ENCODE data around the gene CARNS1. TPM values are rescaled to one million over a fixed set of nuclear protein-coding genes. Genes with fewer than 3 reads are reported as not detected.
A peak's percentile ranks its signal among the peaks of the same experiment; 100 is the strongest.

Gene CARNS1
- total RNA-seq, 1 donor from 2014 or later = 0.23 TPM

- H3K9me3 ChIP-seq (ENCODE audit: insufficient read depth, low read depth, low read length) = no peaks in the 10 kb centered on the region
- peak overlapping the region; percentile 91 for H3K4me3 Mint-ChIP-seq (ENCODE audit: unreplicated experiment)
- H3K9me3 Mint-ChIP-seq (ENCODE audit: unreplicated experiment) = no peaks in the 10 kb centered on the region
- H3K4me3 ChIP-seq (ENCODE audit: insufficient read depth, low read depth, low read length) = peak overlapping the region; percentile 67
- no peaks in the 10 kb centered on the region for H3K36me3 Mint-ChIP-seq (ENCODE audit: low read depth, unreplicated experiment)
- H3K27me3 ChIP-seq (ENCODE audit: insufficient read depth, low read length) = no peaks in the 10 kb centered on the region
- H3K4me1 Mint-ChIP-seq (ENCODE audit: low read depth, unreplicated experiment) = peaks cover 38% of the 10 kb centered on the region
- no peaks in the 10 kb centered on the region for H3K36me3 ChIP-seq (ENCODE audit: insufficient read depth, low read length)
- no peaks in the 10 kb centered on the region for H3K27me3 Mint-ChIP-seq (ENCODE audit: low read depth, unreplicated experiment)
- H3K79me2 ChIP-seq (ENCODE audit: insufficient read depth, low read length) = peaks cover 40% of the 10 kb centered on the region
- peak overlapping the region; percentile 98 for H3K27ac Mint-ChIP-seq (ENCODE audit: unreplicated experiment)
- H2AFZ ChIP-seq (ENCODE audit: low read depth, low read length) = no peak overlapping the region
- H3K27ac ChIP-seq (ENCODE audit: low read depth, low read length) = peak overlapping the region; percentile 95
- FAIRE-seq (peak; percentile 84), DNase-seq (ENCODE audit: low read depth) (peak; percentile 99)
- peak overlapping the region; percentile 93 for H3K9ac ChIP-seq (ENCODE audit: low read length)
- H3K4me1 ChIP-seq (ENCODE audit: insufficient read depth, low read length) = peaks cover 57% of the 10 kb centered on the region
- H4K20me1 ChIP-seq (ENCODE audit: insufficient read depth, low read length) = peaks cover 34% of the 10 kb centered on the region
- TF ChIP-seq CTCF (IDR thresholded peaks at IDR 0.05; ENCODE audit: insufficient read depth, low read depth, low read length) (peak; percentile 11), EZH2 (IDR thresholded peaks at IDR 0.05; ENCODE audit: insufficient read depth, low read length) (no peak)
- peak overlapping the region; percentile 93 for H3K4me2 ChIP-seq (ENCODE audit: low read length)
Measured at GRCh38 chr11:67373648-67374570, 41.6 kb upstream of the CARNS1 start.

GRCh38 chr11:67374571-67375281, 40.8 kb upstream of the CARNS1 start:
- Mint-ChIP-seq H3K4me1 (ENCODE audit: low read depth, unreplicated experiment) (peaks cover 33% of the 10 kb centered on the region), H3K4me3 (ENCODE audit: unreplicated experiment) (peak overlapping the region; percentile 91), H3K27ac (ENCODE audit: unreplicated experiment) (peak overlapping the region; percentile 98), H3K36me3 (ENCODE audit: low read depth, unreplicated experiment) (no peaks in the 10 kb centered on the region), H3K27me3 (ENCODE audit: low read depth, unreplicated experiment) (no peaks in the 10 kb centered on the region), H3K9me3 (ENCODE audit: unreplicated experiment) (no peaks in the 10 kb centered on the region)
- FAIRE-seq (no peak), DNase-seq (ENCODE audit: low read depth) (no peak)
- peak overlapping the region; percentile 95 for H3K27ac ChIP-seq (ENCODE audit: low read depth, low read length)
- TF ChIP-seq CTCF (IDR thresholded peaks at IDR 0.05; ENCODE audit: insufficient read depth, low read depth, low read length) (no peak), EZH2 (IDR thresholded peaks at IDR 0.05; ENCODE audit: insufficient read depth, low read length) (no peak)
- H3K4me2 ChIP-seq (ENCODE audit: low read length) = peak overlapping the region; percentile 93
- no peaks in the 10 kb centered on the region for H3K36me3 ChIP-seq (ENCODE audit: insufficient read depth, low read length)
- H3K4me3 ChIP-seq (ENCODE audit: insufficient read depth, low read depth, low read length) = peak overlapping the region; percentile 50
- H3K79me2 ChIP-seq (ENCODE audit: insufficient read depth, low read length) = peaks cover 32% of the 10 kb centered on the region
- H4K20me1 ChIP-seq (ENCODE audit: insufficient read depth, low read length) = peaks cover 25% of the 10 kb centered on the region
- peak overlapping the region; percentile 93 for H3K9ac ChIP-seq (ENCODE audit: low read length)
- H3K4me1 ChIP-seq (ENCODE audit: insufficient read depth, low read length) = peaks cover 57% of the 10 kb centered on the region
- H2AFZ ChIP-seq (ENCODE audit: low read depth, low read length) = no peak overlapping the region
- H3K27me3 ChIP-seq (ENCODE audit: insufficient read depth, low read length) = no peaks in the 10 kb centered on the region
- no peaks in the 10 kb centered on the region for H3K9me3 ChIP-seq (ENCODE audit: insufficient read depth, low read depth, low read length)

Data from astrocyte (in vitro differentiated cells and primary cell).